Liver (tissue), 9 donors: ENCODE results near the gene ATP1A3. TPM values are rescaled to one million over a fixed set of nuclear protein-coding genes. Genes with fewer than 3 reads are reported as not detected.

Experiments used
- DNase-seq: peaks from one replicate; pipeline ENCODE4 v3.0.0-alpha.2; 2017; ENCODE audit warnings: low spot score
- H3K27ac ChIP-seq, 2 donors: one replicate each; pipeline ENCODE4 v1.7.0; 2013; ENCODE audit warnings: inconsistent platforms in 2 of 2, low read length in 2 of 2, control low read depth in 1 of 2, low read depth in 1 of 2, mild to moderate bottlenecking in 1 of 2
- H3K27me3 ChIP-seq, 4 donors: one replicate each; pipeline versions ENCODE4 v1.6.1 to v1.7.0; 2013; ENCODE audit warnings: low read length in 3 of 4, inconsistent platforms in 1 of 4, mild to moderate bottlenecking in 1 of 4, moderate library complexity in 1 of 4; ENCODE audit not compliant: control insufficient read depth in 4 of 4, insufficient read depth in 4 of 4
- H3K36me3 ChIP-seq, 4 donors: one replicate each; pipeline versions ENCODE4 v1.6.1 to v1.7.0; 2013; ENCODE audit warnings: low read length in 3 of 4, mild to moderate bottlenecking in 3 of 4, low read depth in 1 of 4, moderate library complexity in 1 of 4; ENCODE audit not compliant: control insufficient read depth in 4 of 4, insufficient read depth in 3 of 4
- H3K4me1 ChIP-seq, 4 donors: one replicate each; pipeline versions ENCODE4 v1.6.1 to v1.7.0; 2013; ENCODE audit warnings: low read length in 3 of 4, mild to moderate bottlenecking in 3 of 4, moderate library complexity in 1 of 4; ENCODE audit not compliant: control insufficient read depth in 4 of 4, insufficient read depth in 4 of 4
- H3K4me3 ChIP-seq, 3 donors: one replicate each; pipeline versions ENCODE4 v1.6.1 to v1.7.0; 2013; ENCODE audit warnings: low read length in 3 of 3, control low read depth in 1 of 3, low read depth in 1 of 3, mild to moderate bottlenecking in 1 of 3
- H3K9ac ChIP-seq, 2 donors: one replicate each; pipeline ENCODE4 v1.7.0; 2013; ENCODE audit warnings: low read length in 2 of 2, mild to moderate bottlenecking in 2 of 2, moderate library complexity in 2 of 2, control low read depth in 1 of 2, low read depth in 1 of 2
- H3K9me3 ChIP-seq, 4 donors: one replicate each; pipeline versions ENCODE4 v1.6.1 to v1.7.0; 2013; ENCODE audit warnings: low read length in 3 of 4; ENCODE audit not compliant: control insufficient read depth in 4 of 4
- EGR1 ChIP-seq, 2 donors: IDR thresholded peaks; 2 replicates each; pipeline ENCODE4 v1.6.1; 2016 to 2018; ENCODE audit warnings: antibody characterized with exemption in 2 of 2, low read depth in 2 of 2
- FOXA1 ChIP-seq: IDR thresholded peaks from 2 replicates; pipeline ENCODE4 v1.6.1; 2016; ENCODE audit warnings: antibody characterized with exemption
- FOXA2 ChIP-seq: IDR thresholded peaks from 2 replicates; pipeline ENCODE4 v1.6.1; 2016; ENCODE audit warnings: antibody characterized with exemption
- GABPA ChIP-seq, 2 donors: IDR thresholded peaks in 1 of 2; conservative IDR thresholded peaks in 1 of 2; 2 replicates each; pipeline ENCODE4 v1.6.1; 2016; ENCODE audit warnings: antibody characterized with exemption in 2 of 2, mild to moderate bottlenecking in 1 of 2, moderate library complexity in 1 of 2
- HNF4A ChIP-seq, 2 donors: conservative IDR thresholded peaks; 2 replicates each; pipeline ENCODE4 v1.6.1; 2016; ENCODE audit warnings: antibody characterized with exemption in 2 of 2, mild to moderate bottlenecking in 2 of 2
- HNF4G ChIP-seq: IDR thresholded peaks from 2 replicates; pipeline ENCODE4 v1.6.1; 2016; ENCODE audit warnings: antibody characterized with exemption
- JUND ChIP-seq, 2 donors: IDR thresholded peaks; 2 replicates each; pipeline ENCODE4 v1.6.1; 2016; ENCODE audit warnings: antibody characterized with exemption in 2 of 2
- NR2F2 ChIP-seq: IDR thresholded peaks from 2 replicates; pipeline ENCODE4 v1.6.1; 2016; ENCODE audit warnings: antibody characterized with exemption
- RAD21 ChIP-seq, 2 donors: IDR thresholded peaks; 2 replicates each; pipeline ENCODE4 v1.6.1; 2016; ENCODE audit warnings: antibody characterized with exemption in 2 of 2, mild to moderate bottlenecking in 2 of 2
- RXRA ChIP-seq, 2 donors: IDR thresholded peaks; 2 replicates each; pipeline ENCODE4 v1.6.1; 2017 to 2018; ENCODE audit warnings: antibody characterized with exemption in 2 of 2, mild to moderate bottlenecking in 1 of 2
- SP1 ChIP-seq: IDR thresholded peaks from 2 replicates; pipeline ENCODE4 v1.6.1; 2018; ENCODE audit warnings: antibody characterized with exemption, mild to moderate bottlenecking
- YY1 ChIP-seq: IDR thresholded peaks from 2 replicates; pipeline ENCODE4 v1.6.1; 2016; ENCODE audit warnings: antibody characterized with exemption, mild to moderate bottlenecking
- WGBS: extraction: QIAGEN DNeasy Blood & Tissue Kit; methylation state at CpG from one replicate; pipeline ENCODE4 v1.1.7; 2013; 5-methylcytosine and 5-hydroxymethylcytosine counted together
- polyA plus RNA-seq, 2 donors: library from polyadenylated mRNA; stranded (reverse) in 1 of 2; unstranded in 1 of 2; fragments of 200-250 nt in 1 of 2; fragments of >200 nt in 1 of 2; fragmentation: Nextera tagmentation in 1 of 2; extraction: Ambion mirVana in 1 of 2; gene quantifications; one replicate each; pipeline versions ENCODE4 v1.2.1 to v1.2.3, GENCODE V29; 2013 to 2015
- total RNA-seq, 2 donors: library from RNA; depleted of rRNA; stranded (reverse); fragments of >200 nt; gene quantifications; one replicate each; pipeline ENCODE4 v1.2.3, GENCODE V29; 2014
- TF ChIP-seq, protein P1 (sequence below): IDR thresholded peaks from 2 replicates; pipeline ENCODE4 v1.6.1; 2016; ENCODE audit warnings: antibody characterized with exemption
- TF ChIP-seq, protein P2 (sequence below): IDR thresholded peaks from 2 replicates; pipeline ENCODE4 v1.6.1; 2016; ENCODE audit warnings: antibody characterized with exemption
- TF ChIP-seq, protein P3 (sequence below): IDR thresholded peaks from 2 replicates; pipeline ENCODE4 v1.6.1; 2016; ENCODE audit warnings: antibody characterized with exemption, mild to moderate bottlenecking
- TF ChIP-seq, protein P4 (sequence below): fragments of 150-350 bp; IDR thresholded peaks from 2 replicates; pipeline ENCODE4 v1.5.1; 2017; ENCODE audit warnings: improper control_type of control experiment, low read depth, low read length; ENCODE audit not compliant: missing input control
- TF ChIP-seq, protein P5 (sequence below): IDR thresholded peaks from 2 replicates; pipeline ENCODE4 v1.6.1; 2016; ENCODE audit warnings: antibody characterized with exemption
- donor health status: healthy.
- donor health status: healthy.
- donor health status: healthy.
- donor health status: healthy.
- donor health status: healthy.

The ATP1A3 gene
- total and polyA plus RNA-seq, 4 donors, result 0.05 to 0.09 (median 0.08) TPM; not detected in 1

DNA sequence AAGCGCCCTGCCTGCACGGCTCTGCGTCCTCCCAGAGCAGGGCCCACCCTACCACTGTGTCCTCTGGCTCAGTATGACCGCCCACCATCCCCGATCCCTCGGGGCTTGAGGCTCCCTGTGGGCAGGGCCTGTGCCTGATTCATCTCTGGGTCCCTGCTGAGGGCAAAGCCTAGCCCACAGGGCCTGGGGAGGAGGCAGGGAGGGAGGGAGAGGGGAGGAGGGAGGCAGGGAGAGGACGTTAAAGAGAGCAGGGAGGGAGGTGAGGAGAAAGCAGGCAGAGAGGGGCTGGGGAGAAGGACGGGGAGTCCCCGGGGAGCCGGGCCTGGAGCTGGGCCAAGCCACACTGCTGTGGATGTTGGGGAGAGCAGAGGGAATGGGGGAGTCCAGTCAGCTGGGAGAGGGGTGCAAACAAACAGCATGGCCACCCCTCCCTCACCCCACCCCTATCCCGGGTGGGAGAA lies 61.7 kb downstream of the ATP1A3 start:
- TF ChIP-seq, protein P1, sequence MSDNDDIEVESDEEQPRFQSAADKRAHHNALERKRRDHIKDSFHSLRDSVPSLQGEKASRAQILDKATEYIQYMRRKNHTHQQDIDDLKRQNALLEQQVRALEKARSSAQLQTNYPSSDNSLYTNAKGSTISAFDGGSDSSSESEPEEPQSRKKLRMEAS, result no peak
- TF ChIP-seq HNF4A (conservative IDR thresholded peaks at IDR 0.05) (no peak), RXRA (IDR thresholded peaks at IDR 0.05) (no peak), RAD21 (IDR thresholded peaks at IDR 0.05) (no peak), EGR1 (IDR thresholded peaks at IDR 0.05; ENCODE audit: low read depth in 2 of 2) (no peak), FOXA1 (no peak), HNF4G (no peak), FOXA2 (no peak), GABPA (IDR thresholded peaks at IDR 0.05 in 1 of 2, conservative IDR thresholded peaks at IDR 0.05 in 1 of 2) (no peak), NR2F2 (no peak)
- TF ChIP-seq, protein P2, sequence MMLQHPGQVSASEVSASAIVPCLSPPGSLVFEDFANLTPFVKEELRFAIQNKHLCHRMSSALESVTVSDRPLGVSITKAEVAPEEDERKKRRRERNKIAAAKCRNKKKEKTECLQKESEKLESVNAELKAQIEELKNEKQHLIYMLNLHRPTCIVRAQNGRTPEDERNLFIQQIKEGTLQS, result no peak
- TF ChIP-seq, protein P3, sequence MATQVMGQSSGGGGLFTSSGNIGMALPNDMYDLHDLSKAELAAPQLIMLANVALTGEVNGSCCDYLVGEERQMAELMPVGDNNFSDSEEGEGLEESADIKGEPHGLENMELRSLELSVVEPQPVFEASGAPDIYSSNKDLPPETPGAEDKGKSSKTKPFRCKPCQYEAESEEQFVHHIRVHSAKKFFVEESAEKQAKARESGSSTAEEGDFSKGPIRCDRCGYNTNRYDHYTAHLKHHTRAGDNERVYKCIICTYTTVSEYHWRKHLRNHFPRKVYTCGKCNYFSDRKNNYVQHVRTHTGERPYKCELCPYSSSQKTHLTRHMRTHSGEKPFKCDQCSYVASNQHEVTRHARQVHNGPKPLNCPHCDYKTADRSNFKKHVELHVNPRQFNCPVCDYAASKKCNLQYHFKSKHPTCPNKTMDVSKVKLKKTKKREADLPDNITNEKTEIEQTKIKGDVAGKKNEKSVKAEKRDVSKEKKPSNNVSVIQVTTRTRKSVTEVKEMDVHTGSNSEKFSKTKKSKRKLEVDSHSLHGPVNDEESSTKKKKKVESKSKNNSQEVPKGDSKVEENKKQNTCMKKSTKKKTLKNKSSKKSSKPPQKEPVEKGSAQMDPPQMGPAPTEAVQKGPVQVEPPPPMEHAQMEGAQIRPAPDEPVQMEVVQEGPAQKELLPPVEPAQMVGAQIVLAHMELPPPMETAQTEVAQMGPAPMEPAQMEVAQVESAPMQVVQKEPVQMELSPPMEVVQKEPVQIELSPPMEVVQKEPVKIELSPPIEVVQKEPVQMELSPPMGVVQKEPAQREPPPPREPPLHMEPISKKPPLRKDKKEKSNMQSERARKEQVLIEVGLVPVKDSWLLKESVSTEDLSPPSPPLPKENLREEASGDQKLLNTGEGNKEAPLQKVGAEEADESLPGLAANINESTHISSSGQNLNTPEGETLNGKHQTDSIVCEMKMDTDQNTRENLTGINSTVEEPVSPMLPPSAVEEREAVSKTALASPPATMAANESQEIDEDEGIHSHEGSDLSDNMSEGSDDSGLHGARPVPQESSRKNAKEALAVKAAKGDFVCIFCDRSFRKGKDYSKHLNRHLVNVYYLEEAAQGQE, result no peak
- TF ChIP-seq, protein P4, sequence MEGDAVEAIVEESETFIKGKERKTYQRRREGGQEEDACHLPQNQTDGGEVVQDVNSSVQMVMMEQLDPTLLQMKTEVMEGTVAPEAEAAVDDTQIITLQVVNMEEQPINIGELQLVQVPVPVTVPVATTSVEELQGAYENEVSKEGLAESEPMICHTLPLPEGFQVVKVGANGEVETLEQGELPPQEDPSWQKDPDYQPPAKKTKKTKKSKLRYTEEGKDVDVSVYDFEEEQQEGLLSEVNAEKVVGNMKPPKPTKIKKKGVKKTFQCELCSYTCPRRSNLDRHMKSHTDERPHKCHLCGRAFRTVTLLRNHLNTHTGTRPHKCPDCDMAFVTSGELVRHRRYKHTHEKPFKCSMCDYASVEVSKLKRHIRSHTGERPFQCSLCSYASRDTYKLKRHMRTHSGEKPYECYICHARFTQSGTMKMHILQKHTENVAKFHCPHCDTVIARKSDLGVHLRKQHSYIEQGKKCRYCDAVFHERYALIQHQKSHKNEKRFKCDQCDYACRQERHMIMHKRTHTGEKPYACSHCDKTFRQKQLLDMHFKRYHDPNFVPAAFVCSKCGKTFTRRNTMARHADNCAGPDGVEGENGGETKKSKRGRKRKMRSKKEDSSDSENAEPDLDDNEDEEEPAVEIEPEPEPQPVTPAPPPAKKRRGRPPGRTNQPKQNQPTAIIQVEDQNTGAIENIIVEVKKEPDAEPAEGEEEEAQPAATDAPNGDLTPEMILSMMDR, result no peak
- Histone ChIP-seq H3K27me3 (peaks cover 0 to 22% (median 8%) of the 10 kb centered on the region in 4 donors), H3K9ac (no peak overlapping the region), H3K4me3 (no peak overlapping the region), H3K9me3 (no peaks in the 10 kb centered on the region), H3K27ac (no peak overlapping the region), H3K4me1 (peaks cover 6 to 11% (median 8%) of the 10 kb centered on the region in 4 donors), H3K36me3 (no peaks in the 10 kb centered on the region)
- 42% methylated on average over 11 of the region's 11 CpGs for WGBS
- DNase-seq, result no peak

DNA sequence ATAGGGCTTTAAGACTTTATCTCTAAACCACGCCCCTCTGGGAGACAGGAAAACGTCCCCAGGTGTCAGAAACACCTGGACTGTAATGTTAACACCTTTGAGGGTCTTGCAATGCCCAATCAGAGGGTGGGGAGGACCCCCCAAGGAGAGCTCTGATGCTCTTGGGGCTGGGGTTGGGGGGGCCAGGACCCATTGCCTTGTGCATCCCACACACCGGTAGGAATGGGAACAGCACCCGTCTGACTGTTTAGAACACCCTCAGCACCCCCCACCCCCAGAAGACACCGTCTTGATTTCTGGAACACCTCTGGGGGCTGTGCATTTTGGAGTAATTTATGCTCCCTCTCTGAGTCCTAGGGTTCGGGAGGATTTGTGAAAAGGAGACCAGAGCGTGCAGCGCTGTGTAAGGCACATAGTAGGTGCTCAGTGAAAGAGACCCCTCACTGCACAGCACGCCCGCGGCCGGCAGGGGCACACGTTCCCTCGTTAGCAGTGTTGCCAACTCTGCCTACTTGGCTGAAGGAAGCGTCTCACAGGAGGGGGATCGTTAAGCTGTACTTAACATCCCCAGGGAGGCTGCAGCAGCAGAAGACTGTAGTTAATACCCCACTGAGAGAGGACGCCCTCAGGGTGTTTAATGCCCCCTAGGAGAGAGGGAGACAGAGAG lies 63.0 kb downstream of the ATP1A3 start:
- Histone ChIP-seq H3K4me3 (no peak overlapping the region), H3K4me1 (peaks cover 6 to 11% (median 8%) of the 10 kb centered on the region in 4 donors), H3K27ac (no peak overlapping the region), H3K9me3 (no peaks in the 10 kb centered on the region), H3K36me3 (no peaks in the 10 kb centered on the region), H3K9ac (no peak overlapping the region), H3K27me3 (peaks cover 0 to 19% (median 12%) of the 10 kb centered on the region in 4 donors)
- TF ChIP-seq, protein P4, result no peak
- TF ChIP-seq JUND (IDR thresholded peaks at IDR 0.05) (no peak), HNF4G (no peak), GABPA (IDR thresholded peaks at IDR 0.05 in 1 of 2, conservative IDR thresholded peaks at IDR 0.05 in 1 of 2) (no peak), YY1 (no peak), SP1 (no peak), HNF4A (conservative IDR thresholded peaks at IDR 0.05) (no peak)
- TF ChIP-seq, protein P3, result no peak
- TF ChIP-seq, protein P5, sequence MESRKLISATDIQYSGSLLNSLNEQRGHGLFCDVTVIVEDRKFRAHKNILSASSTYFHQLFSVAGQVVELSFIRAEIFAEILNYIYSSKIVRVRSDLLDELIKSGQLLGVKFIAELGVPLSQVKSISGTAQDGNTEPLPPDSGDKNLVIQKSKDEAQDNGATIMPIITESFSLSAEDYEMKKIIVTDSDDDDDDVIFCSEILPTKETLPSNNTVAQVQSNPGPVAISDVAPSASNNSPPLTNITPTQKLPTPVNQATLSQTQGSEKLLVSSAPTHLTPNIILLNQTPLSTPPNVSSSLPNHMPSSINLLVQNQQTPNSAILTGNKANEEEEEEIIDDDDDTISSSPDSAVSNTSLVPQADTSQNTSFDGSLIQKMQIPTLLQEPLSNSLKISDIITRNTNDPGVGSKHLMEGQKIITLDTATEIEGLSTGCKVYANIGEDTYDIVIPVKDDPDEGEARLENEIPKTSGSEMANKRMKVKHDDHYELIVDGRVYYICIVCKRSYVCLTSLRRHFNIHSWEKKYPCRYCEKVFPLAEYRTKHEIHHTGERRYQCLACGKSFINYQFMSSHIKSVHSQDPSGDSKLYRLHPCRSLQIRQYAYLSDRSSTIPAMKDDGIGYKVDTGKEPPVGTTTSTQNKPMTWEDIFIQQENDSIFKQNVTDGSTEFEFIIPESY, result no peak
- DNase-seq, result no peak
- WGBS, result 12% methylated on average over 17 of the region's 17 CpGs
